H1 (cell line): Measurements from ENCODE around the gene BATF3. TPM values are rescaled to one million over a fixed set of nuclear protein-coding genes. Genes with fewer than 3 reads are reported as not detected.

ENCODE experiments used
- RBBP5 ChIP-seq: IDR thresholded peaks from 2 replicates; pipeline ENCODE4 v1.7.1; 2012; ENCODE audit warnings: low read depth, mild to moderate bottlenecking, inconsistent platforms, low read length, moderate library complexity, borderline replicate concordance
- USF2 ChIP-seq: IDR thresholded peaks from 2 replicates; pipeline ENCODE4 v1.6.1; 2011; ENCODE audit warnings: low read length, improper control_type of control experiment
- polyA plus RNA-seq, 7 experiments: library from polyadenylated mRNA; depleted of rRNA in 3 of 7; stranded (reverse) in 5 of 7; unstranded in 2 of 7; fragments of >200 nt in 5 of 7; fragments of 200-250 nt in 2 of 7; gene quantifications; 1 replicate in 5 of 7; 2 replicates in 1 of 7; 4 replicates in 1 of 7; pipeline versions ENCODE4 v1.2.1 to v1.2.3, GENCODE V29; 2011 to 2013; ENCODE audit warnings: missing spikeins in 2 of 7, mixed read lengths in 2 of 7
- total RNA-seq: library from RNA; stranded (reverse); fragmentation: NEBNext Ultra II Directional; extraction: Animal tissue kit (Norgen Biotek cat#: 25700); gene quantifications from 2 replicates; pipeline ENCODE4 v1.2.1, GENCODE V29; 2021

The BATF3 gene
- total and polyA plus RNA-seq, 2 of the 8 experiments (the other 6 are each of a cell fraction or from before 2014, with no cell fraction given) = 6.3 TPM

GRCh38 chr1:212686069-212686468 lies 13.6 kb downstream of the BATF3 start (continued):
- TF ChIP-seq USF2 = no peak
- no peak for TF ChIP-seq RBBP5
